DND-41 (cell line): ENCODE measurements around the gene ERBB4.

Experiments
- CTCF ChIP-seq: IDR thresholded peaks from 2 replicates; pipeline ENCODE4 v1.5.1; 2012; ENCODE audit warnings: borderline replicate concordance, low read length, moderate library complexity, mild to moderate bottlenecking; ENCODE audit not compliant: poor library complexity, severe bottlenecking; ENCODE audit errors: extremely low read depth
- EZH2 ChIP-seq: IDR thresholded peaks from 3 replicates; pipeline ENCODE4 v1.6.1; 2012; ENCODE audit warnings: borderline replicate concordance, low read depth, mild to moderate bottlenecking, moderate library complexity, low read length, inconsistent platforms; ENCODE audit not compliant: severe bottlenecking

GRCh38 chr2:212441141-212441540 lies 97.5 kb downstream of the ERBB4 start:
- TF ChIP-seq EZH2 (no peak), CTCF (no peak)
